Hepatocyte (in vitro differentiated cells): ENCODE measurements around the gene NKIRAS1. TPM values are rescaled to one million over a fixed set of nuclear protein-coding genes. Genes with fewer than 3 reads are reported as not detected.

ENCODE experiments used
- DNase-seq: peaks from one replicate; pipeline ENCODE4 v3.0.0-alpha.2; 2016; ENCODE audit warnings: low spot score
- H2AFZ ChIP-seq: fragments of 200-600 bp; sonication (generic); 2 replicates; pipeline ENCODE4 v1.6.0; 2016; ENCODE audit warnings: antibody characterized with exemption, mild to moderate bottlenecking
- H3K27ac ChIP-seq: fragments of 200-600 bp; sonication (generic); 2 replicates; pipeline ENCODE4 v1.5.1; 2016; ENCODE audit warnings: mild to moderate bottlenecking
- H3K27me3 ChIP-seq: fragments of 200-600 bp; sonication (generic); 2 replicates; pipeline ENCODE4 v1.6.1; 2016
- H3K36me3 ChIP-seq: fragments of 200-600 bp; sonication (generic); replicated peaks from 2 replicates; pipeline ENCODE4 v1.5.1; 2016; ENCODE audit warnings: low read depth; ENCODE audit not compliant: insufficient read depth
- H3K4me1 ChIP-seq: fragments of 200-600 bp; sonication (generic); 2 replicates; pipeline ENCODE4 v1.5.1; 2016; ENCODE audit warnings: mild to moderate bottlenecking, moderate library complexity; ENCODE audit not compliant: insufficient read depth
- H3K4me2 ChIP-seq: fragments of 200-600 bp; sonication (generic); 2 replicates; pipeline ENCODE4 v1.6.0; 2016
- H3K4me3 ChIP-seq: fragments of 200-600 bp; sonication (generic); 2 replicates; pipeline ENCODE4 v1.5.1; 2016; ENCODE audit warnings: mild to moderate bottlenecking
- H3K79me2 ChIP-seq: fragments of 200-600 bp; sonication (generic); 2 replicates; pipeline ENCODE4 v1.6.0; 2017; ENCODE audit warnings: mild to moderate bottlenecking
- H3K9me2 ChIP-seq: fragments of 200-600 bp; sonication (generic); replicated peaks from 2 replicates; pipeline ENCODE4 v1.6.0; 2017; ENCODE audit warnings: mild to moderate bottlenecking; ENCODE audit not compliant: insufficient read depth
- H3K9me3 ChIP-seq: fragments of 200-600 bp; sonication (generic); 2 replicates; pipeline ENCODE4 v1.5.1; 2016; ENCODE audit warnings: low read depth, mild to moderate bottlenecking
- H4K20me1 ChIP-seq: fragments of 200-600 bp; sonication (generic); 2 replicates; pipeline ENCODE4 v1.6.0; 2016; ENCODE audit warnings: mild to moderate bottlenecking; ENCODE audit not compliant: insufficient read depth, poor library complexity, severe bottlenecking
- EZH2 ChIP-seq: fragments of 200-600 bp; sonication (generic); IDR thresholded peaks from 2 replicates; pipeline ENCODE4 v1.6.1; 2016; ENCODE audit warnings: antibody characterized with exemption, mild to moderate bottlenecking, borderline replicate concordance
- EZH2phosphoT487 ChIP-seq: fragments of 200-600 bp; sonication (generic); IDR thresholded peaks from one replicate; pipeline ENCODE4 v1.6.1; 2018; ENCODE audit warnings: antibody characterized with exemption, mild to moderate bottlenecking, low read depth, moderate library complexity; ENCODE audit not compliant: unreplicated experiment, severe bottlenecking
- WGBS: methylation state at CpG from one replicate; pipeline ENCODE4 v1.1.6; 2016; ENCODE audit warnings: low lambda C conversion rate; ENCODE audit errors: missing lambda C conversion rate; 5-methylcytosine and 5-hydroxymethylcytosine counted together
- polyA plus RNA-seq: library from polyadenylated mRNA; unstranded; fragments of >200 nt; fragmentation: Nextera tagmentation; extraction: Ambion mirVana; gene quantifications from 2 replicates; pipeline ENCODE4 v1.2.1, GENCODE V29; 2016
- total RNA-seq: library from RNA; depleted of rRNA; stranded (reverse); fragments of >200 nt; gene quantifications from 2 replicates; pipeline ENCODE4 v1.2.3, GENCODE V29; 2014
- TF ChIP-seq, protein P1 (sequence below): fragments of 200-600 bp; sonication (generic); IDR thresholded peaks from 2 replicates; pipeline ENCODE4 v1.5.1; 2016; ENCODE audit warnings: antibody characterized with exemption, mild to moderate bottlenecking; ENCODE audit not compliant: poor library complexity

The NKIRAS1 gene
- total and polyA plus RNA-seq, 2 experiments from 2014 or later = 16.9 to 19.8 TPM

DNA sequence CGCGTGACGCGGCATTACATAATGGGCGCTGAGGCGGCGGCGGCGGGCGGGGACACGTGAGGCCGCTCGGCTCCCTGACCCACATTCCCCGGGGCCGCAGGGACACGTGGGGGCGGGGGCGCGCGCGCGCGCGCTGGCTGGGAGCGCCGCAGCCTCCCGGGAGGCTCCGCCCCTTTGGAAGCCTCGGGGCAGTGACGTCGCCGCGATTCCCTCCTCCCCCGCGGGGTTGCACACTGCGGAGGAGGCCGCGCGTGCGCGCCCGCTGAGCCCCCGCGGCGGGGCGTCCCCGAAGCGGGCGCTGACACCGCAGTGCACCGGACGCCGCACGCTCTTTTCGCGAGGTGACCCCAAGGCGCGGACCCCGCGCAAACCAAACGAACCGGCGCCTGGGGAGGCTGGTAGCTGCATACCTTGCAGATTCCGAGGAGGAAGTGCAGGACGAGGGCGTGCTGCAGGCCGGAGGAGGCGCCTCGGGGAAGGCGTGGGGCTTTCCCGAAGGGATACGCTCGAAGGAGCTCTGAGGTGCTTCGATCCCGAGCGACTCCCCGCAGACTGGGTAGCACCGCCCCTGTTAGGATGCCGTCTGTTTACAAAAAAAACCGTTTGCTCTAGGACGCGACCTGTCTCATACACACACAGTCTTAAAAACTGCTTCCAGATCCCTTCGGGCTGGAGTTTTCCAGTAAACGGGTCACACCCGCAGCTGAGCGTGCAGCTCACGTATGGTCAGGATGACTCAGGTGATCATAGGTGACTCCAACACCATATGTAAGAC is 29.3 kb upstream of the NKIRAS1 start:
- peaks cover 2% of the 10 kb centered on the region for H4K20me1 ChIP-seq
- peak overlapping the region; percentile 93 for H3K27ac ChIP-seq

DNA sequence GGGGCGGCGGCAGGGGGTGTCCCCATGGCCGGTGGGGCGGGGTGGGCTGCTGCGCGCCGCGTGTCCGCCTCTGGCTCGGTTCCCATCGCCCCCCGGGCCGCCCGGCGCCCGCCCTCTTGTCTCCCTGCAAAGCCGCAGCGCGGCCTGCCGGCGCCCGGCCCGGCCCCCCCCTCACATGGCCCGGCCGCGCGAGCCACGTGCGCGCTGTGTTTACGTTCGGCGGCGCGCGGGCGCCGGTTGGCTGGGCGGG is 28.8 kb upstream of the NKIRAS1 start:
- Histone ChIP-seq H4K20me1 (peaks cover 2% of the 10 kb centered on the region), H3K27ac (peak overlapping the region; percentile 93), H3K4me2 (peak overlapping the region; percentile 89), H3K9me3 (no peaks in the 10 kb centered on the region), H3K27me3 (no peaks in the 10 kb centered on the region), H3K4me1 (peaks cover 26% of the 10 kb centered on the region), H2AFZ (no peak overlapping the region), H3K36me3 (no peaks in the 10 kb centered on the region), H3K79me2 (peaks cover 32% of the 10 kb centered on the region), H3K9me2 (no peaks in the 10 kb centered on the region), H3K4me3 (peak overlapping the region; percentile 62)
- no peak for DNase-seq
- WGBS = no CpG with 5 or more reads among the region's 39 CpGs
- TF ChIP-seq EZH2phosphoT487 = no peak
- TF ChIP-seq EZH2 = no peak
- TF ChIP-seq, protein P1, sequence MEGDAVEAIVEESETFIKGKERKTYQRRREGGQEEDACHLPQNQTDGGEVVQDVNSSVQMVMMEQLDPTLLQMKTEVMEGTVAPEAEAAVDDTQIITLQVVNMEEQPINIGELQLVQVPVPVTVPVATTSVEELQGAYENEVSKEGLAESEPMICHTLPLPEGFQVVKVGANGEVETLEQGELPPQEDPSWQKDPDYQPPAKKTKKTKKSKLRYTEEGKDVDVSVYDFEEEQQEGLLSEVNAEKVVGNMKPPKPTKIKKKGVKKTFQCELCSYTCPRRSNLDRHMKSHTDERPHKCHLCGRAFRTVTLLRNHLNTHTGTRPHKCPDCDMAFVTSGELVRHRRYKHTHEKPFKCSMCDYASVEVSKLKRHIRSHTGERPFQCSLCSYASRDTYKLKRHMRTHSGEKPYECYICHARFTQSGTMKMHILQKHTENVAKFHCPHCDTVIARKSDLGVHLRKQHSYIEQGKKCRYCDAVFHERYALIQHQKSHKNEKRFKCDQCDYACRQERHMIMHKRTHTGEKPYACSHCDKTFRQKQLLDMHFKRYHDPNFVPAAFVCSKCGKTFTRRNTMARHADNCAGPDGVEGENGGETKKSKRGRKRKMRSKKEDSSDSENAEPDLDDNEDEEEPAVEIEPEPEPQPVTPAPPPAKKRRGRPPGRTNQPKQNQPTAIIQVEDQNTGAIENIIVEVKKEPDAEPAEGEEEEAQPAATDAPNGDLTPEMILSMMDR = no peak

More for the DNA sequence above, 29.3 kb upstream of the NKIRAS1 start:
- 2% methylated on average over 39 of the region's 87 CpGs for WGBS
- peaks cover 26% of the 10 kb centered on the region for H3K4me1 ChIP-seq
- TF ChIP-seq EZH2 (no peak), EZH2phosphoT487 (no peak)
- H3K4me2 ChIP-seq = peak overlapping the region; percentile 74
- H3K27me3 ChIP-seq = no peaks in the 10 kb centered on the region
- no peaks in the 10 kb centered on the region for H3K9me3 ChIP-seq
- H2AFZ ChIP-seq = peak overlapping the region; percentile 34
- no peaks in the 10 kb centered on the region for H3K36me3 ChIP-seq
- H3K9me2 ChIP-seq = no peaks in the 10 kb centered on the region
- peak overlapping the region; percentile 64 for H3K4me3 ChIP-seq
- DNase-seq = peak; percentile 99
- H3K79me2 ChIP-seq = peaks cover 37% of the 10 kb centered on the region

DNA sequence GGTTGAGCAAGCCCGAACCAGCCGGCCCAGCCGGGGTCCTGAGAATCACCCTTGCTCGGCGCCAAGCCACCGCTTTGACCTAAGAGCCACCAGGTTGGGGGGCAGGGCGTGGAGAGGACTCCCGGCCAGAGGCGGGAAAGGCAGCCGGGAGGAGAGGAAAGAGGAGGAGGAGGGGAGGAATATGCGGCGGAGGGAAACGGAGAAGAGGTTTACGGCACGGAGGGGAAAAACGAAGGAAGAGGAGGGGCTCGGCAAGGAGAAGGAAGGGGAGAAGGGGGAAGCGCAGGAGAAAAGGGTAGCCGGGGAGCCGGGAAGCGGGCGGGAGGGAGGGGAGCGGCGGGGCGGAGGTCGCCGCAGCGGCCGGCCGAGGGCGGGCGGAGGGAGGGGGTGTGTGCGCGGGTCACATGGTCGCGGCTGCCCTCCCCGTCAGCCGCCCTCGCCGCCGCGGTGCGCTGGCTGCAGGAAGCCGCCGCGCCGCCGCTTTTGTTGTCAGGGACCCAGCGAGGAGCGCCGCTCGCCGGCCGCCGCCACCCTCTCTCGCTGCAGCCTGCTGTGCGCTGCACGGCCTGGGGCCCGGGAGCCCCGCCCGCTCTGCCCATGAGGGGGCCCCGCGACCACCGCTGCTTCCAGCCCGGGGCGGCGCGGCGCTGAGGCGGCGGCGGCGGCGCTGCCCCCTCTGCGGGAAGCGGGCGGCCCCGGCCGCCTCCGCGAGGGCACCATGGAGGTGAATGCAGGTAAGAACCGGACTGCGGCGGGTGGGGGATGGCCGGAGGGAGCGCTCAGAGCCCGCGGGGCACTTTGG is 28.3 kb upstream of the NKIRAS1 start, which contains the start of gene NR1D2:
TSS of gene NR1D2 (plus strand) at position 426 of the 802 bp plus-strand sequence. CDS start at position 719, 293 bp downstream.
- Histone ChIP-seq H3K9me2 (no peaks in the 10 kb centered on the region), H3K4me3 (peak within 1 kb of the TSS; percentile 64), H3K27ac (peak within 1 kb of the TSS; percentile 93), H3K4me2 (peak within 1 kb of the TSS; percentile 89), H3K79me2 (peaks cover 27% of the 10 kb centered on the region), H3K27me3 (no peaks in the 10 kb centered on the region), H2AFZ (peak within 1 kb of the TSS; percentile 92), H3K36me3 (no peaks in the 10 kb centered on the region), H3K9me3 (no peaks in the 10 kb centered on the region), H3K4me1 (peaks cover 25% of the 10 kb centered on the region), H4K20me1 (peaks cover 1% of the 10 kb centered on the region)
- TF ChIP-seq EZH2 (no peak), EZH2phosphoT487 (no peak)
- TF ChIP-seq, protein P1 = no peak
- DNase-seq = peak; percentile 95
- under 1% methylated on average over 41 of the region's 88 CpGs for WGBS
